Left renal cortex interstitium (tissue), 4 donors: Measurements from ENCODE around the gene PCDH20. TPM values are rescaled to one million over a fixed set of nuclear protein-coding genes. Genes with fewer than 3 reads are reported as not detected.
"Not testable (repeated sequence)": the region's sequence is repeated elsewhere in the genome, so short reads cannot be mapped to it uniquely, and the experiment has no call there.

Source experiments
- DNase-seq, 4 donors: peaks; one replicate each; pipeline ENCODE4 v3.0.0-alpha.2; 2013; ENCODE audit warnings: low read depth in 4 of 4, low spot score in 2 of 4, missing footprints in 1 of 4
- polyA plus RNA-seq, 4 donors: library from polyadenylated mRNA; unstranded; fragments of 120-200 nt; gene quantifications; one replicate each; pipeline ENCODE4 v1.2.1, GENCODE V29; 2013; ENCODE audit not compliant: insufficient read length in 4 of 4

PCDH20 gene
- polyA plus RNA-seq: 1 to 10 TPM; 6.5 to 8.5 (median 7.3) TPM

- DNase-seq: no peak
Observed at GRCh38 chr13:61415749-61416148, at the start of gene PCDH20. Gene PCDH20 (minus strand): TSS chr13:61415849. CDS start chr13:61415158, 691 bp downstream.

DNA sequence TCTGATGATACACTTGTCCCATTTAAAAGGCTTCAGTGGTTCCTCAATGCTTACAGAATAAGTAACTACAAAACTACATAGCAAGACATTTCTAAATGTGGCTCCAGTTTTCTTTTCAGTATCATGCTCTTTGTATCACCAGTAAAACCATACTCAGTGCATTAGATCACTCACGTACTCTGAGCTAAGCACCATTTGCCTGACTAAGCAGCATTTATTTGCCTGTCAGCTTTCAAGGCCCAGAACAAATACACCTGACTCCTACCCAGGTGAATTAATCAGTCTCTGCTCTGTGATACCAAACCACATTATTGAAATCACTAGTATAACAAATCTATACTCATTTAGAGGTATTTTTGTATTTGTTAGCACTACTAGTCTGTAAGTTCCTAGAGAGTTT lies 47.4 kb upstream of the PCDH20 start:
- DNase-seq: no peak

- no peak for DNase-seq
Observed at GRCh38 chr13:61453121-61453520, 37.5 kb upstream of the PCDH20 start.

- DNase-seq: no peak
Observed at GRCh38 chr13:61432029-61432428, 16.4 kb upstream of the PCDH20 start.

- no peak for DNase-seq
Observed at GRCh38 chr13:61423915-61424314, 8.3 kb upstream of the PCDH20 start.

DNA sequence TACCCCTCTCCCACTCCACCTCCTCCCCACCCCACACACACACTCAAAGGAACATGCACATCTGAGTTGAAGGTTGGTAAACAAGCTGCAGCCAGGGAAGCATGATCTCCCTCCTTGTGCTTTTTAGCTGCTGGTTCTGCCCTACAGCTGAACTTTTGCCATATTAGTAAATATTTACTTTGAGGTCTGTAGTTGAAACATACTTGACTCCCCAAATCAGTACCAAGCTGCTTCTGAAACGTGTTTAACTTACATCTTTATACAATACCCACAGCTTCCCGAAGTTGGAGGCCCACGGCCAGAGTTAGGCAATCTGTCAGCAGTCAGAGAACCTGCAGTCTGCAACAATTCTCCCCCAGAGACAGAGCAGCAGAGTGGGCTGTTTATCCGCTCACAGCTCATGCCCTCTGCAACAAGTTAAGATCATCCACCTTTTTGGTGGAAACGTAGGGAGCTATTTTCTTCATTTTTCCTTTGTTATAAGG lies 1.5 kb upstream of the PCDH20 start:
- no peak for DNase-seq

GRCh38 chr13:61415058-61415721 lies 459 bp downstream of the PCDH20 start:
- DNase-seq: peak; percentile 57 to 69 (median 62)

DNA sequence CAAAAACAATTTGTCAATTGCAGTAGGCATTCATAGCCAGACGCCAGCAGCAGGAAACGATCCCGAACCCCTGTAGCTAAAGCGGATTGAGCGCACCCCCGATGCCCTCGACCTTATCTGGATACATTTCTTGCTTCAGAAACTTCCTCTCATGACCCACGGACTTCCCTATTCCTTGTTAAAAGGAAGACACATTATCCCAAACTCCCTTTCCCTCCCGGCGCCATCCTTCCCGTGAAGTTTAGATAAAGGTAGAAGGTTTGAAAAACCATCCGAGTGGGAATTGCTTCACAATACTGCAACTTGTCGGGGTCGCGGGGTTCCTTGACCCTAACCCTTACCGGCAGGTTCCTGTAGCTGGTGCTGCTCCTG lies 977 bp downstream of the PCDH20 start:
- no peak for DNase-seq

DNA sequence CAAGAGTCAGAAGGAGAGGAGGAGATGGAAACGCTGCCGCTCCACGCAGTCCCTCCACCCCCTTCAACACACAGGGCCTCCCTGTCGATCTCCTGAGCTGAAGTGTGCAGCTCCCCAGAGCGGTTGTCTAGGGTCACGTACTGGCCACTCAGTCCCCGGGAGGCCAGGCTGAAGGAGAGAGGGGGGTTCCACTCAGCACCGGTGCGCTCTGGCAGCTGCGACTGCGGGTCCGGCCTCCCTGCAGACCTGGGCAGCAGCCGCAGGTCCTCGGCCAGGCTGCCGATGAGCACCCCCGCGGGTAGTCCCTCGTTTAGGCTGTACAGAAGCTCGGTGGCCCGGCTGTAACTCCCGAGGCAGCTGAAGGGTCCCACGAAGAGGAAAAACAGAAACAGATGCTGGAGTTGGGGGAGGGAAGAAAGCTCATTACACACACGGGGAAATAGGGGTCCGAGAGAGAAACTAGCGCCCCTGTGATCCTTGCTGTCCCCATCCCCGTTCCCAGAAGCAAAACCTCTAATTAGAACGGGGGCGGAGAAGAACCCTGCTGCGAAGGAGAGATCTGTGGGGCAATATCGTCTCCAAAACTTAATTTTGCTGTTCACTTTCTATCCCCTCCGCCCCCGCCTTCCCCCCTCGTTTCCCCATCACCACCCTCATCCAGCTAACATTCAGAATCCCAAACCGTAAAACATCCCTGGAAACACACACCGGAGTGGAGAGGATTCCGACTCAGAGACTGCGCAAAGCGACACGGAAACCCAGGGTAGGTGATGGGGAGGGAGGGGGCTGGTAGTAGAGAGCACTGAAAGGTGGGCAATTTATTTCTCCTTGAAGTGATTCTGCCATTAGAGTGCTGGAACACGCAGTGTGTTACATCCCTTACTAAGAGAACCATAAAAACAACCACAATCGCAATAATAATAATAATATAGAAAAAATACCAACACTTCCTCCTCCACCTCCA lies 1.8 kb downstream of the PCDH20 start:
- peak in 1 of 4 donors; percentile 8 for DNase-seq

DNA sequence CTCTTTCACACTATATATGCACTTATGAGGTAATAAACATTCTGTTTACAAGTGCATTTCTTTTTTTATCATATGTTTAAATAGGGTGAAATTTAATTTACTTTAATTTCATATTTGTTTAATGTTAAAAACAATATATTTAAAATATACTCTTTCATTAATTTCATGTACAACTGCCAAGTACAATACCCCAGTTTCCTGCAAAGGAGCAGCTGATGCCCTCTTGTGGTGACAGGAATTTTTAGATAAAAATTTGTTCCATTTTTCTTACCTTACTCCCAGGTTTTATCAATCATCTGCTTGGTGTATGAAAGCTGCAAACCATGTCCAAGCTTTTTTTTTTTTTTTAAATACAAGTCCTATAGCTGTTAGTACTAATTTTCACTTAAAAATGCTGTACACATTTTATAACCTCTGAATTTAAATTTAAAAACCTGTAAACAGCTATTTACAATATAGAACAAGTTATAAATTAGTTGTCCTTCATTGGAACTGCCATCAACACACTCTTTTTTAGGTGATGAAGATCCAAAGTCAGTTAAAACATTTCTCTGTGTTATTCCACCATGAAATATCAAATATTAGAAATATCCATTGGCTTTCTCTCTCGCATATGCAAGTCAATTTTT lies 4.9 kb downstream of the PCDH20 start:
- peak in 1 of 4 donors; percentile 9 for DNase-seq

GRCh38 chr13:61410266-61410665 lies 5.4 kb downstream of the PCDH20 start:
- no peak for DNase-seq

DNA sequence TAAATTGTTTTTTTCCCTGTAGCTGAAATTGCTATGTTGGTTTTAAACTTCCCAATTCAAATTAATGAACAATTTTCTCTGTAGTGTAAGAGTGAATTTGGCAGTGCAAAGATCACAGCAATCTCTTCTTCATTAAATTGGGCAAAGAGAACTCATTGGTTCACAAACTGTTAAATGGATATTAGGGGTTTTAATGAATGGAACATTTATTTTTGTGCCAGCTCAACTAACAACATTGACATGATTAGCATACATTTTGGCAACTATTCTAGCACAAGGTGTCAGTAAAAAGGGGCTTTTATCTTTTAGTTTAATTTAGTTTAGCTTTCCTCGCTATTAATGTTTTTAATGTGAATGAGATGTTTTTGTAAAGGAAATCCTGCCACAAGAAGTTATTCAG lies 7.1 kb downstream of the PCDH20 start:
- no peak for DNase-seq

- DNase-seq: no peak
Observed at GRCh38 chr13:61406275-61406674, 9.4 kb downstream of the PCDH20 start.

GRCh38 chr13:61396121-61396520 lies 19.5 kb downstream of the PCDH20 start:
- DNase-seq: no peak

DNA sequence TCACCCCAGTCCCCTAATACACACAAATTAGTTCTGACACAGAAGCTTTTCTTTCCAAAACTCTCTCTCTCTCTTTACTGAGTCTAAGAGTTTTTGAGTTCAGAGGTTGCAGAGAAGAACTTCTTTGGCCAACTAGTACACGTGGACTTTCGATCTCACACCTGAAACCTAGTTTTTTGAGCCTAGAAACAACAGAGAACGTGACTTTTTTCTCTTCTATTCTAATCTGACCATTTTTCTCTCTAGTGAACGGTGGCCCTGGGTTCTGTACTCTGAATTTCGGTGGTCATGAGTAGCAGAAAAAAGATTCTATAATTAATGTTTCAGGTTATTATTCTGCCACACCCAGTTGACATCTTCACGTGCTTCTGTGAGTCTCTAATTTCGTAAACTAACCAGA lies 24.2 kb downstream of the PCDH20 start:
- no peak for DNase-seq

DNA sequence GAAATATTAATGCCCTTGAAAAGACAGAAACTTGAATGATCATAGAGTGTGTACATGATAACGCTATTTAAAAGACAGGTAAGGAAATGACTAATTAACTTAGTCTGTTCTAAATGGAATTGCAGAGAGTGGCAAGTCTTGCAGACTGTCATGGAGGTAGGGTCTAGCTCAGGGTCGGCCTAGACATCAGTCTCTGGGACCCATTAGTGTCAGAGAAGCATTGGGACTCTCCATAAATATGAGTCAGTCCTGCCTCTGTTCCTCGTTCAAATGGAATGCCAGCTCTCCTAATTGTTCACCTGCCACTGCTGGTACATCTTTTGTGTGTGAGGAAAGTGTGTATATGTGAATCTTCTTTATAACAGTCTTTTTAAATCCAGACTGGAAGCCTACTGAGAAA lies 28.0 kb downstream of the PCDH20 start:
- no peak for DNase-seq

DNA sequence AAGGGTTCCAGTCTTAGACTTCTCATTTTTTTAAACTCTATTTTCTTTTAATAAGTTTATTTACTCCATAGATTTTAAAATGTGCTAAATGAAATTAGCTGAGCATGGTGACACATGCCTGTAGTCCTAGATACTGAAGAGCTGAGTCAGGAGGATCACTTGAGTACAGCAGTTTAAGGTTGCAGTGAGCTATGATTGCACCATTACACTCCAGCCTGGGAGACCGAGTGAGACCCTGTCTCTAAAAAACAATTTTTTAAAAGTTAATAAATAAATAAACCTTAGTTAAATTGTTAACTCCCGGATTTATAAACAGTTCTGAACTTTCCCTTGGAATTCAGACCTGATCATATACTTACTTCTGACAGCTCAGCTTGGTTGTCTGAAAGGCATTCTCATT lies 32.5 kb downstream of the PCDH20 start:
- no peak for DNase-seq

- DNase-seq: no peak
Observed at GRCh38 chr13:61370520-61370919, 45.1 kb downstream of the PCDH20 start.

DNA sequence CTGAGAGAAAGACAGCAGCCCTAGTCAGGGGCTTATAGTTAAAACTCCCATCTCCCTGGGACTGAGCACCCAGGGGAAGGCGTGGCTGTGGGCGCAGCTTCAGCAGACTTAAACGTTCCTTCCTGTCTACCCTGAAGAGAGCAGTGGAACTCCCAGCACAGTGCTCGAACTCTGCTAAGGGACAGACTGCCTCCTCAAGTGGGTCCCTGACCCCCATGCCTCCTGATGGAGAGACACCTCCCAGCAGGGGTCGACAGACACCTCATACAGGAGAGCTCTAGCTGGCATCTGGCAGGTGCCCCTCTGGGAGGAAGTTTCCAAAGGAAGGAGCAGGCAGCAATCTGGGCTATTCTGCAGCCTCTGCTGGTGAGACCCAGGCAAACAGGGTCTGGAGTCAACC lies 51.0 kb downstream of the PCDH20 start:
- not testable (repeated sequence) for DNase-seq

DNA sequence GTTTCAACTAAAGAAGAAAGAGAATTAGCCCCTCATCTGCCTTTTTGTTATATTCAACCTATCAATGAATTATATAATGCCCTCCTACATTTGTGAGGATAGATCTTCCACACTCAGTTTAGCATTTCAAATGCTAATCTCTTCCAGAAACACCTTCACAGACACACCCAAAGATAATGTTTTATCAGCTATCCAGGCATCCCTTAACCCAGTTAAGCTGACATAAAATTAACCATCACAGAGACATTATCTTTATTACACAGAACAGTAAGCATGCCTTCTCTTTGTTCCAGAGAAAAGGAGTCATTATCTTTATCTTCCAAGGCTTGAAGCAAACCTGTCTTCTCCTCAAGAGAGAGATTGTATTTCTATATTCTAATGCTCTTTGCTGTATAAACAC lies 53.1 kb downstream of the PCDH20 start:
- no peak for DNase-seq
